HepG2 (cell line): ENCODE data around the gene EPN2. TPM values are rescaled to one million over a fixed set of nuclear protein-coding genes. Genes with fewer than 3 reads are reported as not detected.
A peak's percentile ranks its signal among the peaks of the same experiment; 100 is the strongest.

Source experiments
- CREM ChIP-seq, 2 experiments: sonication (generic) in 1 of 2; formaldehyde crosslinking in 1 of 2; IDR thresholded peaks; 2 replicates each; pipeline versions ENCODE4 v1.4.0 to v1.6.1; 2016 to 2020; ENCODE audit warnings: antibody characterized with exemption in 1 of 2, mild to moderate bottlenecking in 1 of 2, missing genetic modification reagents in 1 of 2
- HINFP ChIP-seq: sonication (generic); formaldehyde crosslinking; IDR thresholded peaks from 2 replicates; pipeline ENCODE4 v1.4.0; 2020; ENCODE audit warnings: low read depth, mild to moderate bottlenecking, missing genetic modification reagents
- KMT2B ChIP-seq: IDR thresholded peaks from 2 replicates; pipeline ENCODE4 v1.6.1; 2016; ENCODE audit warnings: missing genetic modification reagents, missing compliant biosample characterization
- MAFK ChIP-seq, 2 experiments: IDR thresholded peaks in 1 of 2; conservative IDR thresholded peaks in 1 of 2; 2 replicates each; pipeline ENCODE4 v1.6.1; 2011; ENCODE audit warnings: improper control_type of control experiment in 2 of 2, low read length in 2 of 2
- MIER3 ChIP-seq: IDR thresholded peaks from 2 replicates; pipeline ENCODE4 v1.6.1; 2016; ENCODE audit warnings: missing compliant biosample characterization, borderline replicate concordance
- PRMT3 ChIP-seq: sonication (generic); formaldehyde crosslinking; IDR thresholded peaks from 2 replicates; pipeline ENCODE4 v1.8.1; 2022; ENCODE audit warnings: low read depth, mild to moderate bottlenecking, moderate library complexity, missing genetic modification reagents, borderline replicate concordance
- SALL1 ChIP-seq: sonication (generic); formaldehyde crosslinking; IDR thresholded peaks from 2 replicates; pipeline ENCODE4 v1.8.0; 2022; ENCODE audit warnings: mild to moderate bottlenecking, missing genetic modification reagents
- SOX6 ChIP-seq, 2 experiments: fragments of 450-650 bp in 1 of 2; sonication (generic) in 1 of 2; formaldehyde crosslinking in 1 of 2; IDR thresholded peaks; 2 replicates each; pipeline versions ENCODE4 v1.4.0 to v1.6.1; 2017 to 2020; ENCODE audit warnings: antibody characterized with exemption in 1 of 2, mild to moderate bottlenecking in 1 of 2, missing genetic modification reagents in 1 of 2
- TP53 ChIP-seq: sonication (generic); formaldehyde crosslinking; conservative IDR thresholded peaks from 2 replicates; pipeline ENCODE4 v1.4.0; 2020; ENCODE audit warnings: missing genetic modification reagents
- ZBTB21 ChIP-seq: sonication (generic); formaldehyde crosslinking; IDR thresholded peaks from 2 replicates; pipeline ENCODE4 v1.4.0; 2020; ENCODE audit warnings: missing genetic modification reagents
- ZFX ChIP-seq: sonication (generic); formaldehyde crosslinking; IDR thresholded peaks from 2 replicates; pipeline ENCODE4 v1.4.0; 2020; ENCODE audit warnings: mild to moderate bottlenecking, low read depth, missing genetic modification reagents, moderate library complexity
- ZNF235 ChIP-seq: sonication (generic); formaldehyde crosslinking; IDR thresholded peaks from 2 replicates; pipeline ENCODE4 v1.8.1; 2023; ENCODE audit warnings: mild to moderate bottlenecking, missing genetic modification reagents, borderline replicate concordance
- ZNF275 ChIP-seq: sonication (generic); formaldehyde crosslinking; IDR thresholded peaks from 2 replicates; pipeline ENCODE4 v1.8.0; 2022; ENCODE audit warnings: missing genetic modification reagents, mild to moderate bottlenecking, inconsistent platforms, borderline replicate concordance
- ZNF318 ChIP-seq: sonication (generic); formaldehyde crosslinking; IDR thresholded peaks from 2 replicates; pipeline ENCODE4 v1.4.0; 2020; ENCODE audit warnings: mild to moderate bottlenecking, missing genetic modification reagents
- ZNF354B ChIP-seq: sonication (generic); formaldehyde crosslinking; IDR thresholded peaks from 2 replicates; pipeline ENCODE4 v1.8.0; 2022; ENCODE audit warnings: mild to moderate bottlenecking, missing genetic modification reagents
- ZNF691 ChIP-seq: sonication (generic); formaldehyde crosslinking; IDR thresholded peaks from 2 replicates; pipeline ENCODE4 v1.4.0; 2020; ENCODE audit warnings: missing genetic modification reagents, low read depth, mild to moderate bottlenecking, borderline replicate concordance
- polyA plus RNA-seq, 8 experiments: library from polyadenylated mRNA; depleted of rRNA in 3 of 8; stranded (reverse) in 7 of 8; unstranded in 1 of 8; fragments of >200 nt; fragmentation: Illumina TruSeq in 4 of 8; extraction: Trizol in 4 of 8; gene quantifications; 2 replicates each; pipeline versions ENCODE4 v1.2.1 to v1.2.3, GENCODE V29; 2011 to 2016; ENCODE audit warnings: low read depth in 4 of 8, missing spikeins in 1 of 8, mixed read lengths in 1 of 8; ENCODE audit not compliant: insufficient read depth in 1 of 8
- total RNA-seq, 5 experiments: library from RNA; depleted of rRNA; stranded (reverse); fragments of >200 nt; fragmentation: Illumina TruSeq; extraction: Trizol; gene quantifications; 2 replicates each; pipeline ENCODE4 v1.2.3, GENCODE V29; 2016; ENCODE audit warnings: low read depth in 1 of 5

The EPN2 gene
- total and polyA plus RNA-seq, 2 of the 13 experiments (the other 11 are each of a cell fraction or from before 2014, with no cell fraction given) = 7.8 to 19.2 TPM

GRCh38 chr17:19362277-19363113 lies 125.3 kb downstream of the EPN2 start, which contains the start of gene B9D1 (continued):
- TF ChIP-seq SOX6 (IDR thresholded peaks at IDR 0.05) = no peak
- peak; percentile 63 for TF ChIP-seq SOX6 (CRISPR knock-in tag; IDR thresholded peaks at IDR 0.05)
- TF ChIP-seq ZNF275 = no peak
- TF ChIP-seq ZNF235 (CRISPR knock-in tag) = no peak
- TF ChIP-seq ZFX = peak; percentile 88
- no peak for TF ChIP-seq PRMT3 (CRISPR knock-in tag)
- TF ChIP-seq KMT2B (CRISPR knock-in tag) = peak; percentile 41
- no peak; the same call in 1 of the 2 replicates for TF ChIP-seq TP53 (CRISPR knock-in tag)
- TF ChIP-seq SALL1 (CRISPR knock-in tag) = peak; percentile 87
- TF ChIP-seq MAFK (conservative IDR thresholded peaks at IDR 0.05 in 1 of 2, IDR thresholded peaks at IDR 0.05 in 1 of 2; ENCODE audit: low read length in 2 of 2) = no peak
- no peak for TF ChIP-seq HINFP (CRISPR knock-in tag)
- TF ChIP-seq MIER3 (CRISPR knock-in tag) = peak; percentile 62; the same call in 1 of the 2 replicates
- 0 out of 2 replicates have a peak, but pooled peaks have one; percentile 23 for TF ChIP-seq ZNF691 (CRISPR knock-in tag)
- peak; percentile 53; the same call in 1 of the 2 replicates for TF ChIP-seq ZNF354B (CRISPR knock-in tag)
- TF ChIP-seq ZNF318 = no peak
- peak; percentile 50 for TF ChIP-seq CREM (IDR thresholded peaks at IDR 0.05)
- no peak for TF ChIP-seq CREM (CRISPR knock-in tag; IDR thresholded peaks at IDR 0.05)
- TF ChIP-seq ZBTB21 (CRISPR knock-in tag) = no peak
